SK-N-SH treated with all-trans-retinoic acid at 6 μM for 48 hours (cell line): ENCODE results near the gene KCNH5.

ENCODE experiments used
- CREB5 ChIP-seq: fragments of 250-450 bp; sonication (Bioruptor Pico); IDR thresholded peaks from 2 replicates; pipeline ENCODE4 v1.5.1; 2020; ENCODE audit warnings: low read depth, mild to moderate bottlenecking, moderate library complexity
- CSDC2 ChIP-seq: fragments of 250-450 bp; sonication (Bioruptor Pico); IDR thresholded peaks from 2 replicates; pipeline ENCODE4 v1.5.0; 2020; ENCODE audit warnings: mild to moderate bottlenecking, moderate library complexity
- CSRNP3 ChIP-seq: fragments of 250-450 bp; sonication (Bioruptor Pico); IDR thresholded peaks from 2 replicates; pipeline ENCODE4 v1.5.1; 2021; ENCODE audit warnings: mild to moderate bottlenecking, moderate library complexity
- OSR1 ChIP-seq: fragments of 250-450 bp; sonication (Bioruptor Pico); IDR thresholded peaks from 2 replicates; pipeline ENCODE4 v1.8.0; 2022; ENCODE audit warnings: moderate library complexity, mild to moderate bottlenecking, inconsistent platforms
- PATZ1 ChIP-seq: fragments of 250-450 bp; sonication (Bioruptor Pico); IDR thresholded peaks from 2 replicates; pipeline ENCODE4 v1.8.0; 2020; ENCODE audit warnings: mild to moderate bottlenecking, moderate library complexity, borderline replicate concordance
- PPARA ChIP-seq: fragments of 250-450 bp; sonication (Bioruptor Pico); IDR thresholded peaks from 2 replicates; pipeline ENCODE4 v1.5.0; 2020; ENCODE audit warnings: mild to moderate bottlenecking, borderline replicate concordance
- RARB ChIP-seq: fragments of 250-450 bp; sonication (Bioruptor Pico); IDR thresholded peaks from 2 replicates; pipeline ENCODE4 v1.8.0; 2021; ENCODE audit warnings: mild to moderate bottlenecking, moderate library complexity
- SNAI2 ChIP-seq: fragments of 250-450 bp; sonication (Bioruptor Pico); IDR thresholded peaks from 2 replicates; pipeline ENCODE4 v1.5.0; 2020; ENCODE audit warnings: mild to moderate bottlenecking, moderate library complexity
- TOX ChIP-seq: fragments of 250-450 bp; sonication (Bioruptor Pico); IDR thresholded peaks from 2 replicates; pipeline ENCODE4 v1.8.0; 2021; ENCODE audit warnings: mild to moderate bottlenecking, moderate library complexity, borderline replicate concordance
- ZFP3 ChIP-seq: fragments of 250-450 bp; sonication (Bioruptor Pico); IDR thresholded peaks from 2 replicates; pipeline ENCODE4 v1.5.0; 2020; ENCODE audit warnings: mild to moderate bottlenecking, moderate library complexity
- ZNF8 ChIP-seq: fragments of 450-650 bp; formaldehyde crosslinking; IDR thresholded peaks from 2 replicates; pipeline ENCODE4 v1.5.0; 2020; ENCODE audit warnings: mild to moderate bottlenecking, moderate library complexity

GRCh38 chr14:62778310-62778709 lies 266.9 kb downstream of the KCNH5 start:
- TF ChIP-seq ZNF8 (CRISPR knock-in tag) (no peak), RARB (CRISPR knock-in tag) (no peak), CSDC2 (no peak), SNAI2 (CRISPR knock-in tag) (no peak), PATZ1 (no peak), TOX (CRISPR knock-in tag) (no peak), ZFP3 (CRISPR knock-in tag) (no peak), CREB5 (CRISPR knock-in tag) (no peak), PPARA (CRISPR knock-in tag) (no peak), OSR1 (CRISPR knock-in tag) (no peak), CSRNP3 (no peak)
